Neural progenitor cell (in vitro differentiated cells): Measurements from ENCODE around the gene MOCS2.

ENCODE experiments used
- EZH2phosphoT487 ChIP-seq: fragments of 200-600 bp; sonication (generic); IDR thresholded peaks from 2 replicates; pipeline ENCODE4 v1.6.1; 2017; ENCODE audit warnings: antibody characterized with exemption
- TF ChIP-seq, protein P1 (sequence below): fragments of 200-600 bp; sonication (generic); IDR thresholded peaks from 2 replicates; pipeline ENCODE4 v1.5.1; 2017; ENCODE audit warnings: antibody characterized with exemption, mild to moderate bottlenecking

DNA sequence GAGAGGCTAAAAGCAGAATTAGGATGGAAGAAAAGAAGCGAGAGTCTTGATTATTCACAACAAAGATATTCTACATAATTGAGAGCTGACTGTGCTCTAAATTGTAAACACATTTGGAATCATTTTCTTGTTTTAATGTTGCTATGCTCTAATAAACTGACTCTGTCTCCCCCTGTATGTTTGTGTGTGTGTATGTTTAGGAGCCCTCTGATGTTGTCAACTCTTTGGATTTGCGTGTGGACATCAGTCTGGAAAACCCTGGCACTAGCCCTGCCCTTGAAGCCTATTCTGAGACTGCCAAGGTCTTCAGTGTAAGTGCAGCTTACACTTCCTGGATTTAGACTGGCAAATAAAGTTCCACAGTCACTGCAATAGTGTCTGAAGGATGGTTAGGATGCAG, 37.8 kb downstream of the MOCS2 start:
- TF ChIP-seq, protein P1, sequence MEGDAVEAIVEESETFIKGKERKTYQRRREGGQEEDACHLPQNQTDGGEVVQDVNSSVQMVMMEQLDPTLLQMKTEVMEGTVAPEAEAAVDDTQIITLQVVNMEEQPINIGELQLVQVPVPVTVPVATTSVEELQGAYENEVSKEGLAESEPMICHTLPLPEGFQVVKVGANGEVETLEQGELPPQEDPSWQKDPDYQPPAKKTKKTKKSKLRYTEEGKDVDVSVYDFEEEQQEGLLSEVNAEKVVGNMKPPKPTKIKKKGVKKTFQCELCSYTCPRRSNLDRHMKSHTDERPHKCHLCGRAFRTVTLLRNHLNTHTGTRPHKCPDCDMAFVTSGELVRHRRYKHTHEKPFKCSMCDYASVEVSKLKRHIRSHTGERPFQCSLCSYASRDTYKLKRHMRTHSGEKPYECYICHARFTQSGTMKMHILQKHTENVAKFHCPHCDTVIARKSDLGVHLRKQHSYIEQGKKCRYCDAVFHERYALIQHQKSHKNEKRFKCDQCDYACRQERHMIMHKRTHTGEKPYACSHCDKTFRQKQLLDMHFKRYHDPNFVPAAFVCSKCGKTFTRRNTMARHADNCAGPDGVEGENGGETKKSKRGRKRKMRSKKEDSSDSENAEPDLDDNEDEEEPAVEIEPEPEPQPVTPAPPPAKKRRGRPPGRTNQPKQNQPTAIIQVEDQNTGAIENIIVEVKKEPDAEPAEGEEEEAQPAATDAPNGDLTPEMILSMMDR: no peak
- TF ChIP-seq EZH2phosphoT487: no peak
